Calu3 (cell line): Measurements from ENCODE around the gene UTP4. TPM values are rescaled to one million over a fixed set of nuclear protein-coding genes. Genes with fewer than 3 reads are reported as not detected.
A peak's percentile ranks its signal among the peaks of the same experiment; 100 is the strongest.

ENCODE experiments used
- BruUV-seq: library from RNA; stranded (reverse); fragments of 400-500 nt; replicated peaks from 2 replicates; lab custom pipeline; 2021; lab: Mats Ljungman, UMichigan
- CTCF ChIA-PET: fragments of 300-600 bp; sonication (Branson Sonifier 250); formaldehyde crosslinking; loops from one replicate; lab custom pipeline; 2022; ENCODE audit warnings: antibody characterized with exemption; lab: Charles Lee
- DNase-seq: peaks from one replicate; pipeline ENCODE4 v3.0.0; 2022
- H3K27ac Mint-ChIP-seq: one replicate; pipeline ENCODE4 v1.8.0; 2022; ENCODE audit warnings: mixed read lengths; ENCODE audit not compliant: unreplicated experiment
- H3K27me3 Mint-ChIP-seq: one replicate; pipeline ENCODE4 v1.8.0; 2022; ENCODE audit warnings: mixed read lengths; ENCODE audit not compliant: unreplicated experiment
- H3K36me3 Mint-ChIP-seq: one replicate; pipeline ENCODE4 v1.8.0; 2022; ENCODE audit warnings: mild to moderate bottlenecking, moderate library complexity, mixed read lengths; ENCODE audit not compliant: insufficient read depth, unreplicated experiment
- H3K4me1 Mint-ChIP-seq: one replicate; pipeline ENCODE4 v1.8.0; 2022; ENCODE audit warnings: mild to moderate bottlenecking, low read depth, mixed read lengths; ENCODE audit not compliant: unreplicated experiment
- H3K4me3 Mint-ChIP-seq: one replicate; pipeline ENCODE4 v1.8.0; 2022; ENCODE audit warnings: mild to moderate bottlenecking, low read depth, moderate library complexity, mixed read lengths; ENCODE audit not compliant: unreplicated experiment
- H3K9me3 Mint-ChIP-seq: one replicate; pipeline ENCODE4 v1.8.0; 2022; ENCODE audit warnings: low read depth, mixed read lengths; ENCODE audit not compliant: unreplicated experiment
- CTCF ChIP-seq: fragments of 200-600 bp; IDR thresholded peaks from one replicate; pipeline ENCODE4 v1.8.0; 2022; ENCODE audit warnings: antibody characterized with exemption; ENCODE audit not compliant: unreplicated experiment
- intact Hi-C: fragments of 100-400 bp; cut with micrococcal nuclease; formaldehyde crosslinking; loops from one replicate; pipeline ENCODE4 v1.10.0; 2022; ENCODE audit not compliant: unreplicated experiment
- total RNA-seq: library from RNA; stranded (reverse); gene quantifications from 2 replicates; pipeline ENCODE4 v1.2.3, GENCODE V29; 2022

The UTP4 gene
- total RNA-seq, 1 experiment from 2014 or later: 116 TPM

- Mint-ChIP-seq H3K27me3 (no peaks in the 10 kb centered on the region), H3K36me3 (peaks cover 44% of the 10 kb centered on the region), H3K9me3 (no peaks in the 10 kb centered on the region), H3K4me3 (no peak overlapping the region), H3K4me1 (peaks cover 11% of the 10 kb centered on the region), H3K27ac (no peak overlapping the region)
- TF ChIP-seq CTCF: no peak
- CTCF ChIA-PET: interaction anchor here (0.7 kb wide), 1 partner anchor 20 kb away, joined by 3 read pairs; no protein-coding TSS in a partner anchor
- BruUV-seq: no TSS peak
- DNase-seq: no peak
- intact Hi-C loops: loop anchor here (10.0 kb wide), 1 partner anchor 603 kb away; no protein-coding TSS in a partner anchor
Measured at GRCh38 chr16:69127966-69128510, 4.4 kb upstream of the UTP4 start.

GRCh38 chr16:69130461-69130860, 2.0 kb upstream of the UTP4 start:
- CTCF ChIA-PET: no interaction called here
- Mint-ChIP-seq H3K4me3 (peak overlapping the region; percentile 93), H3K27ac (no peak overlapping the region), H3K4me1 (peaks cover 32% of the 10 kb centered on the region), H3K27me3 (no peaks in the 10 kb centered on the region), H3K9me3 (no peaks in the 10 kb centered on the region), H3K36me3 (peaks cover 67% of the 10 kb centered on the region)
- TSS peak; percentile 59 for BruUV-seq
- no peak for TF ChIP-seq CTCF
- DNase-seq: no peak
- intact Hi-C loops: no loop called here

- TF ChIP-seq CTCF: no peak
- peak overlapping the region; percentile 93 for H3K27ac Mint-ChIP-seq
- H3K27me3 Mint-ChIP-seq: no peaks in the 10 kb centered on the region
- H3K4me3 Mint-ChIP-seq: peak overlapping the region; percentile 93
- intact Hi-C loops: no loop called here
- no peaks in the 10 kb centered on the region for H3K9me3 Mint-ChIP-seq
- BruUV-seq: no TSS peak
- peaks cover 67% of the 10 kb centered on the region for H3K36me3 Mint-ChIP-seq
- H3K4me1 Mint-ChIP-seq: peaks cover 33% of the 10 kb centered on the region
- no peak for DNase-seq
- CTCF ChIA-PET: interaction anchor here (0.6 to 1.1 kb wide), 3 partner anchors 19 to 284 kb away, joined by 5 to 7 read pairs (median 7); no protein-coding TSS in a partner anchor
Measured at GRCh38 chr16:69131167-69131838, 1.1 kb upstream of the UTP4 start.

GRCh38 chr16:69131839-69132423, 518 bp upstream of the UTP4 start:
- no peak for TF ChIP-seq CTCF
- CTCF ChIA-PET: interaction anchor here (0.6 to 1.1 kb wide), 3 partner anchors 19 to 285 kb away, joined by 5 to 7 read pairs (median 7); no protein-coding TSS in a partner anchor
- Mint-ChIP-seq H3K27ac (peak overlapping the region; percentile 93), H3K27me3 (no peaks in the 10 kb centered on the region), H3K36me3 (peaks cover 73% of the 10 kb centered on the region), H3K9me3 (no peaks in the 10 kb centered on the region), H3K4me3 (peak overlapping the region; percentile 93), H3K4me1 (peaks cover 33% of the 10 kb centered on the region)
- no TSS peak for BruUV-seq
- intact Hi-C loops: no loop called here
- DNase-seq: peak; percentile 95
